Erythroblast (primary cell): ENCODE results near the gene TM7SF2.

Experiments
- GATA1 ChIP-seq: IDR thresholded peaks from 2 replicates; pipeline ENCODE4 v1.6.1; 2011; ENCODE audit warnings: low read depth, mild to moderate bottlenecking, control low read depth, low read length, moderate library complexity
- POLR2A ChIP-seq: IDR thresholded peaks from 2 replicates; pipeline ENCODE4 v1.6.1; 2011; ENCODE audit warnings: mild to moderate bottlenecking, low read length

- TF ChIP-seq POLR2A (peak; percentile 86), GATA1 (no peak)
Measured at GRCh38 chr11:65111744-65112545, at the start of gene TM7SF2.
